ENCODE data around the gene NRF1. TPM values are rescaled to one million over a fixed set of nuclear protein-coding genes. Genes with fewer than 3 reads are reported as not detected.
A peak's percentile ranks its signal among the peaks of the same experiment; 100 is the strongest.
"Not testable (repeated sequence)": the region's sequence is repeated elsewhere in the genome, so short reads cannot be mapped to it uniquely, and the experiment has no call there.

The NRF1 gene
- total RNA-seq (10 to 100 TPM; 38.1 to 40.0 TPM), polyA plus RNA-seq (10 to 100 TPM; 22.8 to 23.4 TPM)

DNA sequence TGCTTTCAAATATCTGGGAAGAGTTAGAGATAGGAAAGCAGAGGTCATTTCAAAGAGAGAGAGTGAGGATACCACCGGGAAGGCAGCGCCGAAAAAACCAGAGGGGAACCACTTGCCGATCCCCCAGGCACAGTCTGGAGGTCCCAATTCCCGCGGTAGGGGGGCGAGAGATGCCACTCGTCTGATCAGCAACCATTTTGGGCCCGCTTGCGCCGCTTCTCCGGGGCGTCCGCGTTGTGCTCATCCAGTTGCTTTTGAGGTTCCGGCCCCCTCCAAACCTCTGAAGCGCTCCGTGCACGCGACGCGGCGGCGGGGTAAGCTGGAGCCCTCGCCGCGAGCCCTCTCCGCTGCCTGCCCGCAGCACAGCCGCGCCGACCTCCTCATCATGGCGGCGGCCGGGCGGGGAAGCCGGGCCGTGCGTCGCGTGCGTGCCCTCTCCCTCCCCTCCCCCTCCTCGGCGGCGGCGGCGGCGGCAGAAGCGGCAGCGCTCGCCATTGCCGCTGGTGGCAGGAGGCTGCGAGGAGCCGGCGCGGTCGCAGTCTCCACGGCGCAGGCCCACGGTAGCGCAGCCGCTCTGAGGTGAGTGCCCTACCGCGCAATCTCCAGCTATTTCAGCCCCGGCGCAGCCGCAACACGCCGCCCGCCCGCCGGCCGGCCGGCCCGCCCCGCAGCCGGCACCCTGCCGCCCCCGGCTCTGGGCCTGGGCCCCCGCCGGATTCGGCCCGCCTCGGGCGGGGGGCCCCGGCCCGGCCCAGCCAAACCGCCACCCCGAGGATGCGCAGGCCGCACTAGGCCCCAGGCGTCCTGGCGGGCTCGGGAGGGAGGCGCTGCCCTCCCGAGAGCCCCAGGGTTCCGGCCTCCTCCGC is at the start of gene NRF1:
TSS of gene NRF1 (plus strand) at position 475 of the 866 bp plus-strand sequence. CDS start 45,632 bp downstream, outside the sequence.
- Mint-ChIP-seq H3K4me3 (peak within 1 kb of the TSS; percentile 94 to 99 (median 98)), H3K9me3 (no peaks in the 10 kb centered on the region), H3K4me1 (peaks cover 38 to 69% (median 55%) of the 10 kb centered on the region in 4 donors), H3K27ac (peak within 1 kb of the TSS; percentile 92 to 98 (median 97)), H3K36me3 (peaks cover 0 to 16% of the 10 kb centered on the region in 2 donors), H3K27me3 (no peaks in the 10 kb centered on the region)
- ChIA-PET POLR2A (ENCODE audit: partially characterized antibody) (interaction anchor here (0.6 to 3.0 kb wide), 15 partner anchors 11 to 594 kb away, joined by 3 to 11 read pairs (median 4); partner anchors contain the start of genes AHCYL2, KLHDC10, SMKR1 and STRIP2), CTCF (ENCODE audit: partially characterized antibody) (interaction anchor here (1.6 to 2.2 kb wide), 5 partner anchors 11 to 399 kb away, joined by 4 to 19 read pairs (median 5); no protein-coding TSS in a partner anchor)
- Histone ChIP-seq H3K9me3 (ENCODE audit: control insufficient read depth in 1 of 2, low read length in 2 of 2) (no peaks in the 10 kb centered on the region), H3K27ac (ENCODE audit: low read depth, low read length) (peak within 1 kb of the TSS; percentile 79), H3K36me3 (ENCODE audit: insufficient read depth, low read length) (no peaks in the 10 kb centered on the region), H3K4me1 (ENCODE audit: insufficient read depth, low read length) (peaks cover 45% of the 10 kb centered on the region), H3K27me3 (ENCODE audit: insufficient read depth, low read length) (no peaks in the 10 kb centered on the region), H3K4me3 (ENCODE audit: low read length in 2 of 2) (peak within 1 kb of the TSS; percentile 95 to 98)
- intact Hi-C loops (cut with micrococcal nuclease): loop anchor here (1.0 to 5.0 kb wide), 6 partner anchors 24 to 387 kb away; partner anchors contain the start of genes AHCYL2, SMKR1 and STRIP2
- peak; percentile 90 to 93 (median 93) for DNase-seq

- Mint-ChIP-seq H3K27me3 (peaks cover 20% of the 10 kb centered on the region in 2 donors), H3K9me3 (peaks cover 0 to 15% (median 7%) of the 10 kb centered on the region in 8 donors), H3K36me3 (peaks cover 0 to 11% of the 10 kb centered on the region in 2 donors)
- POLR2A ChIA-PET (ENCODE audit: partially characterized antibody); H3K9me3 ChIP-seq (ENCODE audit: control insufficient read depth in 1 of 2, low read length in 2 of 2); H3K27ac ChIP-seq (ENCODE audit: low read depth, low read length); CTCF ChIA-PET (ENCODE audit: partially characterized antibody); intact Hi-C loops (cut with micrococcal nuclease); H3K4me1 Mint-ChIP-seq; DNase-seq; H3K4me1 ChIP-seq (ENCODE audit: insufficient read depth, low read length); H3K27ac Mint-ChIP-seq; H3K36me3 ChIP-seq (ENCODE audit: insufficient read depth, low read length); H3K27me3 ChIP-seq (ENCODE audit: insufficient read depth, low read length); H3K4me3 Mint-ChIP-seq; H3K4me3 ChIP-seq (ENCODE audit: low read length in 2 of 2): not testable (repeated sequence)
These were observed 45.2 kb upstream of the NRF1 start for GRCh38 chr7:129566323-129566722.

DNA sequence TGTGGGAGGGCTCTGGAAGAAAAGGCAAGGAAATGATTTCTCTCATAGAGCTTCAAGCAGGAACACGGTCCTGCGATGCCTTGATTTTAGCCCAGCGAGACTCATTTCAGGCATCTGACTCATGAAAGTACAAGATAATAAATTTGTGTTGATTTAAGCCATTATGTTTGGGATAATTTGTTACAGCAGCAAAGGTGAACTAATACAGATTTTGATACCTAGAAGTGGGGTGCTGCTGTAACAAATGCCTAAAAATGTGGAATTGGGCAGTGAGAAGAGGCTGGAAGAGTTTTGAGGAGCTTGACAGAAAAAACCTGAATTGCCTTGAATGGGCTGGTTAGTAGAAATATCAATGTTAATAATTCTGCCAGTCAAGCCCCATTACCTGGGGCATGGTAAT is 44.1 kb upstream of the NRF1 start:
- Mint-ChIP-seq H3K36me3 (peaks cover 0 to 11% of the 10 kb centered on the region in 2 donors), H3K4me3 (no peak overlapping the region), H3K27me3 (peaks cover 19 to 20% of the 10 kb centered on the region in 2 donors), H3K9me3 (peaks cover 0 to 15% (median 7%) of the 10 kb centered on the region in 8 donors), H3K27ac (no peak overlapping the region), H3K4me1 (peaks cover 0 to 2% (median 0%) of the 10 kb centered on the region in 4 donors)
- no peaks in the 10 kb centered on the region for H3K9me3 ChIP-seq (ENCODE audit: control insufficient read depth in 1 of 2, low read length in 2 of 2)
- H3K27ac ChIP-seq (ENCODE audit: low read depth, low read length): no peak overlapping the region
- ChIA-PET CTCF (ENCODE audit: partially characterized antibody) (interaction anchor here (1.4 kb wide), 1 partner anchor 9 kb away, joined by 4 read pairs; no protein-coding TSS in a partner anchor), POLR2A (ENCODE audit: partially characterized antibody) (no interaction called here)
- intact Hi-C loops (cut with micrococcal nuclease): no loop called here
- no peak for DNase-seq
- H3K4me3 ChIP-seq (ENCODE audit: low read length in 2 of 2): no peak overlapping the region
- peaks cover 3% of the 10 kb centered on the region for H3K27me3 ChIP-seq (ENCODE audit: insufficient read depth, low read length)
- no peaks in the 10 kb centered on the region for H3K36me3 ChIP-seq (ENCODE audit: insufficient read depth, low read length)
- H3K4me1 ChIP-seq (ENCODE audit: insufficient read depth, low read length): no peaks in the 10 kb centered on the region

GRCh38 chr7:129568240-129568639 is 43.3 kb upstream of the NRF1 start:
- Histone ChIP-seq H3K27ac (ENCODE audit: low read depth, low read length) (no peak overlapping the region), H3K27me3 (ENCODE audit: insufficient read depth, low read length) (peaks cover 3% of the 10 kb centered on the region), H3K4me3 (ENCODE audit: low read length in 2 of 2) (no peak overlapping the region), H3K4me1 (ENCODE audit: insufficient read depth, low read length) (no peaks in the 10 kb centered on the region), H3K9me3 (ENCODE audit: control insufficient read depth in 1 of 2, low read length in 2 of 2) (no peaks in the 10 kb centered on the region), H3K36me3 (ENCODE audit: insufficient read depth, low read length) (no peaks in the 10 kb centered on the region)
- H3K27me3 Mint-ChIP-seq: peaks cover 16 to 20% of the 10 kb centered on the region in 2 donors
- no peak overlapping the region for H3K4me3 Mint-ChIP-seq
- ChIA-PET CTCF (ENCODE audit: partially characterized antibody) (interaction anchor here (1.4 kb wide), 1 partner anchor 10 kb away, joined by 4 read pairs; no protein-coding TSS in a partner anchor), POLR2A (ENCODE audit: partially characterized antibody) (no interaction called here)
- no peak for DNase-seq
- H3K9me3 Mint-ChIP-seq: peaks cover 0 to 15% (median 7%) of the 10 kb centered on the region in 8 donors
- H3K4me1 Mint-ChIP-seq: peaks cover 0 to 2% (median 0%) of the 10 kb centered on the region in 4 donors
- intact Hi-C loops (cut with micrococcal nuclease): no loop called here
- H3K27ac Mint-ChIP-seq: no peak overlapping the region
- peaks cover 0 to 11% of the 10 kb centered on the region in 2 donors for H3K36me3 Mint-ChIP-seq

DNA sequence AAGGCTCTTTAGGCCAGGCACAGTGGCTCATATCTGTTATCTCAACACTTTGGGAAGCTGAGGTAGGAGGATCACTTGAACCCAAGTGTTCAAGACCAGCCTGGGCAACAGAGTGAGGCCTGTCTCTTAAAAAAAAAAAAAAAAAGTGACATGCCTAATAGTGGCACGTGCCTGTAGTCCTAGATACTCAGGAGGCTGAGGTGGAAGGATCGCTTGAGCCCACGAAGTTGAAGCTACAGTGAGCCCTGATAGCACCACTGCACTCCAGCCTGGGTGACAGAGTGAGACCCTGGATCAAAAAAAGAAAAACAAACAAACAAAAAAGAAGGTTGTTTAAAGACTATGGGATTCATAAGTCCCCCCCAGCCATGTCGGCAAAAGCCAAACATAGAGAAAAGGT is 42.2 kb upstream of the NRF1 start:
- Histone ChIP-seq H3K4me3 (ENCODE audit: low read length in 2 of 2) (no peak overlapping the region), H3K36me3 (ENCODE audit: insufficient read depth, low read length) (no peaks in the 10 kb centered on the region), H3K27me3 (ENCODE audit: insufficient read depth, low read length) (peaks cover 3% of the 10 kb centered on the region), H3K27ac (ENCODE audit: low read depth, low read length) (no peak overlapping the region), H3K4me1 (ENCODE audit: insufficient read depth, low read length) (no peaks in the 10 kb centered on the region), H3K9me3 (ENCODE audit: control insufficient read depth in 1 of 2, low read length in 2 of 2) (no peaks in the 10 kb centered on the region)
- Mint-ChIP-seq H3K9me3 (peaks cover 0 to 15% (median 7%) of the 10 kb centered on the region in 8 donors), H3K27me3 (peaks cover 12 to 19% of the 10 kb centered on the region in 2 donors), H3K27ac (no peak overlapping the region), H3K4me3 (no peak overlapping the region), H3K4me1 (peaks cover 0 to 2% (median 0%) of the 10 kb centered on the region in 4 donors), H3K36me3 (peaks cover 0 to 11% of the 10 kb centered on the region in 2 donors)
- POLR2A ChIA-PET (ENCODE audit: partially characterized antibody): no interaction called here
- CTCF ChIA-PET (ENCODE audit: partially characterized antibody): no interaction called here
- intact Hi-C loops (cut with micrococcal nuclease): no loop called here
- DNase-seq: no peak

DNA sequence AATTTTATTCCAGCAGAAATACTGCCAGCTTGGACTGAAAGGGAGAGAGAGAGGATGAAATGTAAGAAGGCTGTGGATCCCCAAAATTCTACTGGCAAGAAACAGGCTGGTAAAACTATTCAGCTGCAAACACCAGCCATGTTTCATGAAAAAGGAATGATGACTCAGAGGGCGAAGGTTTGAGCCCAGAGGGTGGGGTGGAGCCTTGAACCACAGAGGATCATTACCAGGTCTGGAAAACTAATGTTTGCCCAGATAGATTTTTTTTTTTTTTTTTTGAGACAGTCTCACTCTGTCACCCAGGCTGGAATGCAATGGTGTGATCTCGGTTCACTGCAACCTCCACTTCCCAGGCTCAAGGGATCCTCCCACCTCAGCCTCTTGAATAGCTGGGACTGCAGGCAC is 41.7 kb upstream of the NRF1 start:
- peaks cover 3% of the 10 kb centered on the region for H3K27me3 ChIP-seq (ENCODE audit: insufficient read depth, low read length)
- H3K4me1 ChIP-seq (ENCODE audit: insufficient read depth, low read length): no peaks in the 10 kb centered on the region
- H3K4me1 Mint-ChIP-seq: peaks cover 0 to 2% (median 0%) of the 10 kb centered on the region in 4 donors
- POLR2A ChIA-PET (ENCODE audit: partially characterized antibody): no interaction called here
- no peak overlapping the region for H3K4me3 ChIP-seq (ENCODE audit: low read length in 2 of 2)
- peaks cover 10 to 17% of the 10 kb centered on the region in 2 donors for H3K27me3 Mint-ChIP-seq
- intact Hi-C loops (cut with micrococcal nuclease): no loop called here
- H3K27ac Mint-ChIP-seq: no peak overlapping the region
- H3K27ac ChIP-seq (ENCODE audit: low read depth, low read length): no peak overlapping the region
- H3K36me3 Mint-ChIP-seq: peaks cover 0 to 11% of the 10 kb centered on the region in 2 donors
- no peak for DNase-seq
- CTCF ChIA-PET (ENCODE audit: partially characterized antibody): no interaction called here
- H3K36me3 ChIP-seq (ENCODE audit: insufficient read depth, low read length): no peaks in the 10 kb centered on the region
- peaks cover 0 to 15% (median 7%) of the 10 kb centered on the region in 8 donors for H3K9me3 Mint-ChIP-seq
- no peaks in the 10 kb centered on the region for H3K9me3 ChIP-seq (ENCODE audit: control insufficient read depth in 1 of 2, low read length in 2 of 2)
- H3K4me3 Mint-ChIP-seq: no peak overlapping the region

DNA sequence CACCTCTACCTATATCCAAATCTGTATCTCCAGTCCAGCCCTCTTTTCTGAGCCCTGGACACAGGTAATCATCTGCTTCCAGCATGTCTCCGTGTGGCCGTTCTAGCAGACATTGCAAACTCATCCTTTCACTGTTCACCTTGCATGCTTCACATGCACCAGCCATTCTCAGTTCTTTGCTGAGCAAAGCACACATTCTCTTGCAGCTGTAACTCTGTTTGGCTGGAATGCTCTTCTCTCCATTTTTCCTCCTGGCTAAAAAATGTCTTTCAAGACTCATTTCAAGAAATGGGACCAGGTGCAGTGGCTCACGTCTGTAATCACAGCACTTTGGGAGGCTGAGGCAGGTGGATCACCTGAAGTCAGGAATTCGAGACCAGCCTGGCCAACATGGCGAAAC is 40.3 kb upstream of the NRF1 start:
- Histone ChIP-seq H3K9me3 (ENCODE audit: control insufficient read depth in 1 of 2, low read length in 2 of 2) (no peaks in the 10 kb centered on the region), H3K4me3 (ENCODE audit: low read length in 2 of 2) (no peak overlapping the region), H3K27ac (ENCODE audit: low read depth, low read length) (no peak overlapping the region), H3K27me3 (ENCODE audit: insufficient read depth, low read length) (peaks cover 3% of the 10 kb centered on the region), H3K36me3 (ENCODE audit: insufficient read depth, low read length) (no peaks in the 10 kb centered on the region), H3K4me1 (ENCODE audit: insufficient read depth, low read length) (no peaks in the 10 kb centered on the region)
- Mint-ChIP-seq H3K4me1 (peaks cover 0 to 2% (median 0%) of the 10 kb centered on the region in 4 donors), H3K9me3 (peaks cover 0 to 17% (median 8%) of the 10 kb centered on the region in 8 donors), H3K4me3 (no peak overlapping the region), H3K36me3 (peaks cover 0 to 11% of the 10 kb centered on the region in 2 donors), H3K27ac (no peak overlapping the region), H3K27me3 (peaks cover 9 to 14% of the 10 kb centered on the region in 2 donors)
- intact Hi-C loops (cut with micrococcal nuclease): no loop called here
- no peak for DNase-seq
- ChIA-PET CTCF (ENCODE audit: partially characterized antibody) (no interaction called here), POLR2A (ENCODE audit: partially characterized antibody) (no interaction called here)
